Measurements from ENCODE around the gene PRRC2B.
A peak's percentile ranks its signal among the peaks of the same experiment; 100 is the strongest.
"Not testable (repeated sequence)": the region's sequence is repeated elsewhere in the genome, so short reads cannot be mapped to it uniquely, and the experiment has no call there.

PRRC2B gene

DNA sequence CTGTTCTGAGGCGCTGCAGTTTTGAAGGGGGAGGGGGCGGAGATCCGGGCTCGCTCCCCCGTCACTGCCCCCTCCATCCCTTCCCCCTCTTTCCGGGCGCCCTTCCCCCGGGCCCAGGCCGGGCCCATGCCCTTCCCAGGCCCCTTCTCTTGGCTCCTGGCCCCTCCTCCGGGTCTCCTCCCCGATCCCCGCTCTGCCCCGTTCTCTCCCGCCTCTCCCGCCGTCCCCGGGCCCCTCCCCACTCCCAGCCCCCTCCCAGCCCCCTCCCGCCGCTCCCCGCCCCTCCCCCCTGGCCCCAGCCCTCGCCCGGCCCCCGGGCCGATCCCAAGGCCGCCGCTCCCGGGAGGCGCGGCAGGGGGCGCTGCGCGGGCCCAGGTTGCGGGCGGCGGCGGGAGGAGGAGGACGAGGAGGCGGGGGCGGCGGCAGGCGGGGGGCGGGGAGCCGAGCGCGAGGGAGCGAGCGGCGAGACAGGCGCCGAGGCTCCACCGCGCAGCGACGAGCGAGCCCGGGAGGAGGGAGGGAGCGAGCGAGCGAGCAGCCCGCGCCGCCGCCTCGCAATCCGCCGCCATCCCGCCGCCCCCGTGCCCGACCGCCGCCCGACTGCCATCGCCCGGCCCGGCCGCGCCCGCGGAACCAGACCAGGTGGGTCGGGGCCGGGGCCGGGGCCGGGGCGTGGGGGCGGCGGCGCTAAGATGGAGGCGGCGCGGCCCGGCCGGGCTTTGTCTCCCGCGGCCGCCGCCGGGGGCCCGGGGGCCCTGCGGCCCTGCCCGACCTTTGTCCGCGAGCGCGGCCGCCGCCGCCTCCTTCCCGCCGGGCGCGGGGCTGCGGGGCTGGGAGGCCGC lies at the start of gene PRRC2B:
TSS of gene PRRC2B (plus strand) at position 465 of the 842 bp plus-strand sequence. CDS start 36,059 bp downstream, outside the sequence.
- DNase-seq = peak; percentile 83

DNA sequence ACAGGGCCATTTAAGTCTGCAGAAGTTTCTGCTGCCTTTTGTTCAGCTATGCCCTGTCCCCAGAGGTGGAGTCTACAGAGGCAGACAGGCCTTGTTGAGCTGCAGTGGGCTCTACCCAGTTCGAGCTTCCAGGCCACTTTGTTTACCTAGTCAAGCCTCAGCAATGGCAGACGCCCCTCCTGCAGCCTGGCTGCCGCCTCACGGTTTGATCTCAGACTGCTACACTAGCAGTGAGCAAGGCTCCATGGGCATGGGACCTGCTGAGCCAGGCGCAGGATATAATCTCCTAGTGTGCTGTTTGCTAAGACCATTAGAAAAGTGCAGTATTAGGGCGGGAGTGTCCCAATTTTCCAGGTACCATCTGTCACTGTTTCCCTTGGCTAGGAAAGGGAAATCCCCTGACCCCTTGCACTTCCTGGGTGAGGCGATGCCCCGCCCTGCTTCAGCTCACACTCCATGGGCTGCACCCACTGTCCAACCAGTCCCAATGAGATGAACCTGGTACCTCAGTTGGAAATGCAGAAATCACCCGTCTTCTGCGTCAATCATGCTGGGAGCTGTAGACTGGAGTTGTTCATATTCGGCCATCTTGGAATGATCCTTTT lies 48.9 kb upstream of the PRRC2B start:
- not testable (repeated sequence) for DNase-seq

DNA sequence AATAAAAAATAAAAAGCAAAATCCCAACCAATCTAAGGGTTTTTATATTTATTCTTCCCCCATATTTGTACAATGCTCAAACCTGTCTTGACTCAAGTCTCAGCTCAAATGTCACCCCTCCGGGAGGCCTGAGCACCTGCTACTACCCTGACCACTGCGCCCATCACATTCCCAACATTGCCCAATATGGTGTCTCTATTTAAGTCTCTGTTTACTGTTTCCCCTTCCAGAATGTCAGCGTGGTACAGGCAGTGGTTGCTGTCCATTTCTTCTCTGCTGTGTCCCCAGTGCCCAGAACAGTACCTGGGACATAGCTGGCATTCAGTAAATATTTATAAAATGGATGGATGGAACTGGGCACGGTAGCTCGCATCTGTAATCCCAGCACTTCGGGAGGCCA lies 47.3 kb upstream of the PRRC2B start:
- no peak for DNase-seq

DNA sequence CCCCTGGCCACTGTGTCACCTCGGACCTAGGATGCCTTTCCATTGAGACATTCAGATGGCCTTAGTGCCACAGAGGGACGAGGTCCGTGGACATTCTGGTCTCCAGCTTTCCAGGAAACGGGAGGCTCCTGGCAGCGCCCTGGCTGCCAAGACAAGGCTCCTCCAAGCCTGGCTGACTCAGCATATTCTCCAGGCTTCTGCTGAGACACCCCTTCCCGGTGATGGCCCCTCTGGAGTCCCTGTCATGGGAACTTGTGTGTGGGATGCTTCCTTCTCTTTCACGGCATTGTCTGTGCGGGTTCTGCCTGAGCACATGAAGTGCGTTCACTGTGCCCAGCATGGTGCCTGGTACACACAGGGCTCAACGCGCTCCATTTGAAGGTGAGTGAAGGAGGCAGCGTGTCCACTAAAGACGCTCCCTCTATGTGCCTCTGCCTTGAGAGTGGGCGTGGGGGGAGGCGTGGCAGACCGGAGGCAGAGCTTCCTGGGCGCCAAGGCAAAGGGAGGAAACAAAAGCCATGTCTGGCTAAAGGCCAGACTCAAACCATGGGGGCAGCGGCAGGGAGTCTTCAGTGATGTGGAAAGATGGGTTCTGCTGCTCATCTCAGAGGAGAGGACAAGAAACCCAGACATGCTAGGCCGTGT lies 46.4 kb upstream of the PRRC2B start:
- no peak for DNase-seq

DNA sequence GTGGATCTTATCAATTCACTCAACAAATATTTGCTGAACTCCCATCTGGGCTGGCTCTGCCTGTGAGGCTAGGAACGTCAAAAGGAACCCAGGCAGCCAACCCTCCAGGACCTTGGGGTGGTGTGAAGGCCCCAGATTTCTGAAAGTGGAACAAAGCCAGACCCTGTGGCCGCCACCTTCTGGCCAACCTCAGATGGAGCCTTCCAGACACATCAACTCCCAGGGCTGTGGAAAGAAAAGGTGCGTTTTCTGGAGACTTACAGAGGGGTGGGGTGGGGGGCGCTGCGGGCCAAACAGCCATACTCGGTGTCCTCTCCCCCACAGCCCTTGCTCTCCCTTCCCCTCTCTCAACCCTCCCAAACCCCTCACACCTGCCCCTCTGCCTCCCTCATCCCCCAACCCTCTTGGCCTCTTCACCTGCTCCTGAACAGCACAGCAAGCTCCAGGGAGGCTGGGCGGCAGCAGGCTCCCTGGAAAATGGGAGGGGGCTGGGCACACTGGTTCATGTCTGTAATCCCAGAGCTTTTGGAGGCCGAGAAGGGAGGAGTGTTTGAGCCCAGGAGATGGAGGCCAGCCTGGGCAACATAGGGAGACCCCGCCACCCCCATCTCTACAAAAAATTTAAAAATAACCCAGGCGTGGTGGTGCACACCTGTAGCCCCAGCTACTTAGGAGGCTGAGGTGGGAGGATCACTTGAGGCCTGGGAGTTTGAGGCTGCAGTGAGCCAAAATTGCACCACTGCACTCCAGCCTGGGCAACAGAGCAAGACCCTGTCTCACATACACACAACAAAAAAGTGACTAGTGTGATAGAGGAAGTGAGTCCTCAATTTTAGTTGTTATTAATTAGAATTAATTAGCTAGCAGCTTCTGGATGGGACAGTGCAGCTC lies 45.0 kb upstream of the PRRC2B start:
- DNase-seq = no peak

DNA sequence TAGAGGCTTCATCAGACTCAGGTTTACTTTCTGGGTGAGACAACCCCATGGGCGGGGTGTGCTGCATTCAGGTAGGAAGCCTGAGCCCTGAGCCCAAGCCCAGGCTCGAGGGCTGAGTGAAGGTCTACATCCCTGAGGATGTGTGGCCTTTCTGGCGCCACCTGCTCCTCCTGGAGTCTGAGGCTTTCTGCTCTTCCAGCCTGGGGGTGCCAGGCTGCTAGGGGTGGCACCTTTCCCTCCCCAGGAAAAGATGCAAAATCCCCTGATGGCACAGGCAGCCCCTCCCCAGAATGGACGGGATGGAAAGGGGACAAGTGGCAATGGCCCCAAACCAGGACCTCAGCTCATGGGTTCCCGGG lies 44.4 kb upstream of the PRRC2B start:
- no peak for DNase-seq

DNA sequence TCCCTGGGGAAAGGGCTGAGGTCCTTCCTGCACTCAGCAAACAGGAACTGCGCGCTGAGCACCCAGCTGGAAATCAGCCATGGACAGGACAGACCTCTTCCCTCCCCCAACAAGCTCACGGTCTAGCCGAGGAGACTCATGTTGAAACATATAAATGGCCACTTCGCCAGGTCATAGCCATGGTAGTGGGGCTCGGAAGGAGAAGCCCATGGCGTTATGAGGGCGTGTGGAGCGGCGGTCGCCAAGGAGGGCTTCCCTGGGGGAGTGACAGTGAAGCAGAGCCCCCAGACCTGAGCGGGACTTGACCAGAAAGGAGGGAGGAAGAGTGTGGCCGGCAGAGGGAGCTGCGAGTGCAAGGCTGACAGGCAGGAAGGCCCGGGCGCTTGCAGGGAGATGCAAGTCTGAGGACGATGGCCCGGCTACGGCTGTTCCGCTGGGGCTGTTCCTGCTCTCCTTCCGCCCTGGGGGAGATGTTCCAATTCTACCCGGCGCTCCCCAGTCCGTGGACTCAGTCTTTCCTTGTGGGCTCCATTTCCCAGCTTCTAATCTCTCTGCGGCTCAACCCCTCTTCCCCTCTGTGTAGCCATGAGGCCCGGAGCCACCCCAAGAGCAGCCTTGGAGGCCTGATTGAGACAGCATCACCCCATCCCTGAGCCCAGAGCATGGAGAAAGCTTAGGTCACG lies 43.9 kb upstream of the PRRC2B start:
- peak; percentile 80 for DNase-seq

DNA sequence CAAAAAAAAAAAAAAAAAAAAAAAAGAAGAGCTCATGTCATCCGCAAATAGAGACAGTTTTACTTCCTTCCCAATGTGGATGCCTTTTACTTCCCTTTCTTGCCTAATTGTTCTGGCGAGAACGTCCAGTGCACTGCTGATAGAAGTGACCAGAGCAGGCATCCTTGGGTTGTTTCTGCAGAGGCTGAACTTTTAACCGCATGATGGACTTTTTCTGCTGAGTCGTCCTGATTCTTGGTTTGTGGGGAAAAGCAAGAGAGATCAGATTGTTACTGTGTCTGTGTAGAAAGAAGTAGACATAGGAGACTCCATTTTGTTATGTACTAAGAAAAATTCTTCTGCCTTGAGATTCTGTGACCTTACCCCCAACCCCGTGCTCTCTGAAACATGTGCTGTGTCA lies 37.4 kb upstream of the PRRC2B start:
- not testable (repeated sequence) for DNase-seq

DNA sequence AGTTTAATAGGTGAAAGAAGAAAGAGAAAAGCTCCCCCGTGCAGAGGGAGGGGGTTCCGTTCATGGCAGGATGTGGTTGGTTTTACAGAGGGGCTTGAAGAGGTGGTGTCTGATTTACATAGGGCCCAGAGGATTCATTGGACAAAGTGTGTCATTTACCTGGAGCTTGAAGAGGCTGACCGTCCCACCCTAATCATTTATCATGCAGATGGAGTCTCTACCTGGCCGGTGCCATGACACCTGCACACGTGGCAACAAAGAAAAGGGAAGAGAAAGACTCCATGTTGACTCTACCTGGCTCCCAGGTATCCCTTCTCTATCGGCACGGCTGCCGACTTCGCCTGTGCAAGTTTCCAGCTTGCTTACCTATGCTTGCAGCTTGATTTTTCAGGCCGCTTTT lies 35.3 kb upstream of the PRRC2B start:
- DNase-seq = no peak

DNA sequence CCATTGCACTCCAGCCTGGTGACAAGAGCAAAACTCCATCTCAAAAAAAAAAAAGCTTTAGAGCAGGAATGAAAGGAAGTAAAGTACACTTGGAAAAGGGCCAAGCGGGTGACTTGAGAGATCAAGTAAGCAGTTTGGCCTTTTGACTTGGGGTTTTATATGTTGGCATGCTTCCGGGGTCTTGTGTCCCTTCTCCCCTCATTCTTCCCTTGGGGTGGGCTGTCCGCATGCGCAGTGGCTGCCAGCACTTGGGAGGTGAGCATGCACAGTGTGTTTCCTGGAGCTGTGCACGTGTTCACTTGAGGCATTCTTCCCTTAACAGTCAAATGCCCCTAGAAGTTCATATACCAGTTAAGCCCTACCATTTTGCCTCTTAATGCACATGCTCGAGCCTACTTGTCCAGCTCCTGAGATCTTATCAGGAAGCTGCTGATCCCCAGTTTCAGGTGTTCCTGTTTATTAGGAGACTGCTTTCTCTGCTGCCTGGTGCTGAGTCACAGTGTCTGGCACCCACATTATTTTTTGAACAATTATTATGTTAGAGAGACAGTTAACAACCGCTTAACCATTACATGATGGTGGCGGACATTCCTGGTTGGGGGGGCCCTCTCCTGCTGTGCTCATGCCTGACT lies 32.6 kb upstream of the PRRC2B start:
- DNase-seq = no peak

DNA sequence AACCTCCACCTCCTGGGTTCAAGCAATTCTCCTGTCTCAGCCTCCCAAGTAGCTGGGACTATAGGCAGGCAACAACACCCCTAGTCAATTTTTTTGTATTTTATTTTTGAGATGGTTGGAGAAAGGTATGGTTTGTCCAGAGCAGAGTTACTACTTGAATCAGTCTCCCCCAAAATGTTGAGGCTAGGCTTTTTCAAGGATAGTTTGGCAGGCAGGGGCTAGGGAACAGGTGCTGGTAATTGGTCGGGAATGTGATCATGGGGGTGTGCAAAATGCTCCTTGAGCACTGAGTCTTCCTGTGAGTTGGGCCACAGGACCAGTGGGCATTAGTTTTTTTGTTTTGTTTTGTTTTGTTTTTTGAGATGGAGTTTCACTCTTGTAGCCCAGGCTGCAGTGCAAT lies 28.3 kb upstream of the PRRC2B start:
- no peak for DNase-seq

DNA sequence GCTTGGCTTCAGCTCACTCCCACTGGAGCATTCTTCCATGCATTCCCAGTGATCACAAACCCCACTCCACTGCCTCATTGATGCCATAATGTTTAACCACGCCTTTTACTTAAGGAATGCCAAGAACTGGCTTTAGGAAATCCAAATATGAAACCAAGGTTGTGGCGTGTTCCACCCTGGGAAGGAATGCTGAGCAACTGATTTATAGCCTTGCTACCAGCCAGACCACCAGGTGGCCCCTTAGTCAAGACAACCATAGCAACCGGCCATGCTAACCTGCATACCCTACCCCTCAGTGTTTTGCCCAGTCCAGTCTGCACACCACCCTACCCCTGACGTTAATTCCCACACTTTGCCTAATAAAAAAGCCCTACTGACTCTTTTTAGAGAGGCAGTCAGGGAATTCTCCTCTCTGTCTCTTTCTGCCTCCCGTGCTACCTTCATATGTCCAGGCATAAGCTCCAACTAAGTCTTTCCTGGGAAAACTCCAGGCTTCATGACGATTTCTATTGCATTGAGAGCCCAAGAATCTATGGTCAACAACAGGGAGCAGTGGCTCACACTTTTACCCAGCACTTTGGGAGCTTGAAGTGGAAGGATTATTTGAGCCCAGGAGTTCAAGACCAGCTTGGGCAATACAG lies 27.0 kb upstream of the PRRC2B start:
- DNase-seq = no peak

DNA sequence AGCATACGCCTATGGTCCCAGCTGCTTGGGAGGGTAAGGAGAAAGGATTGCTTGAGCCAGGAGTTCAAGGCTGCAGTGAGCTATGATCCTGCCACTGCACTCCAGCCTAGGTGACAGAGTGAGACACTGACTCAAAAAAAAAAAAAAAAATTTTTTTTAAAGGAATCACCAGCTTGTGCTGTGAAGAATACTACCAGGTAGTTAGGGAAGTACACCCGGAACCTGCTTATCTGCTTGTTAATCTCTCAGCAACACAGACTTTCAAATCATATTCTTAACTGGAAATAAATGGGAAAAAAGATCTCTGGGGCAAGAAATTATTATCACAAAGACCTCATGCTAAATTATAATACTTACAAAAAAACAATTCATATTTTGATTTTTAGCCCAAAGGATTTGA lies 26.4 kb upstream of the PRRC2B start:
- no peak for DNase-seq

DNA sequence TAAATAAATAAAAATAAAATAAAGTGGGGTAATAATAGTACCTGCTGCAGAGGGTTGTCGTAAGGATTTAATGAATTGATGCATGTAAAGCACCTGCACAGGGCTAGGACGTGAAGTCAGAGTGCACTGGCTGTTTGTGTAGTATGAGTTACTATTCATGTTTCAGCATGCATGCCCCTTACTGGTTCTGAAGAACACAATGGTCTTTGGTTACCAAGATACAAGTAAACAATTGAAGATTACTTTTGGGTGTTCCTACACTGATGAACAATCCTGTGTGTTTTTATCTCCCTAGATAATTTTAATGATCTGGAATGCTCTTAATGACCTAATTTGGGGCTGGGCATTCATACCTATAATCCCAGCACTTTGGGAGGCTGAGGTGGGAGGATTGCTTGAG lies 23.2 kb upstream of the PRRC2B start:
- DNase-seq = no peak

DNA sequence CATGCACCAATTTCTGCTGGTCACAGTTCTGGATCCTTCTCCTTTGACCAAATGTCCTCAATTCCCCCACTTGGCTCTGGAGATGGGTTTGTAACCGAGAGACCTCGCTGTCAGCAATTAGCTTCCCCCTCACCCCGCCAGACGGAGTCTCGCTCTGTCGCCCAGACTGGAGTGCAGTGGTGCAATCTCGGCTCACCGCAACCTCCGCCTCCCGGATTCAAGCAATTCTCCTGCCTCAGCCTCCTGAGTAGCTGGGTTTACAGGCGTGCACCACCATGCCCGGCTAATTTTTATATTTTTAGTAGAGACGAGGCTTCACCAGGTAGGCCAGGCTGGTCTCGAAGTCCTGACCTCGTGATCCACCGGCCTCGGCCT lies 21.3 kb upstream of the PRRC2B start:
- not testable (repeated sequence) for DNase-seq

DNA sequence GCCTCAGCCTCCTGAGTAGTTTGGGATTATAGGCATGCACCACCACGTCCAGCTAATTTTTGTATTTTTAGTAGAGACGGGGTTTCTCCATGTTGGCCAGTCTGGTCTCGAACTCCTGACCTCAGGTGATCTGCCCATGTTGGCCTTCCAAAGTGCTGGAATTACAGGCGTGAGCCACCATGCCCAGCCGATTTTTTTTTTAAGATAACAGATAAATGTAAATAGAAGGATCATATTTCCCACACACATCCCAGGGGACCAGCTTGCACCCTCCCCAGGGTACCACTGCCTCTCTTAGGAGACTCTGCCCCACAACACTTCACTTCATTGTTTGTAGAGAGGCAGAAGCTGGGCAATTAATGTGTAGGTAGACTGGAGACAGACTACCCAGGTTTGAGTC lies 19.2 kb upstream of the PRRC2B start:
- DNase-seq = not testable (repeated sequence)

DNA sequence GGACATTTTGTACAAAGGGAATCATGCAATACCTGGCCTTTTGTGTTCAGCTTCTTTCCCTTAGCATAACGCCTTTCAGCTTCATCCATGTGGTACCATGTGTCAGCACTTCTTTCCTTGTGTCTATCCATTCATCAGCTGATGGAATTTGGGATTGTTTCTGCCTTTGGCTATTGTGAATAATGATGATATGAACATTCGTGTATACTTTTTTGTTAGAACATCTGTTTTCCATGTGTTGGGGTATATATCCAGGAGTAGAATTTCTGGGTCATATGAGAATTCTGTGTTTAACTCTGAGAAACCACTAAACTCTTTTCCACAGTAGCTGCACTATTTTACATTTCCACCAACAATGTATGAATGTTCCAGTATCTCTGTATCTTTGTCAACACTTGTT lies 14.8 kb upstream of the PRRC2B start:
- DNase-seq = no peak

DNA sequence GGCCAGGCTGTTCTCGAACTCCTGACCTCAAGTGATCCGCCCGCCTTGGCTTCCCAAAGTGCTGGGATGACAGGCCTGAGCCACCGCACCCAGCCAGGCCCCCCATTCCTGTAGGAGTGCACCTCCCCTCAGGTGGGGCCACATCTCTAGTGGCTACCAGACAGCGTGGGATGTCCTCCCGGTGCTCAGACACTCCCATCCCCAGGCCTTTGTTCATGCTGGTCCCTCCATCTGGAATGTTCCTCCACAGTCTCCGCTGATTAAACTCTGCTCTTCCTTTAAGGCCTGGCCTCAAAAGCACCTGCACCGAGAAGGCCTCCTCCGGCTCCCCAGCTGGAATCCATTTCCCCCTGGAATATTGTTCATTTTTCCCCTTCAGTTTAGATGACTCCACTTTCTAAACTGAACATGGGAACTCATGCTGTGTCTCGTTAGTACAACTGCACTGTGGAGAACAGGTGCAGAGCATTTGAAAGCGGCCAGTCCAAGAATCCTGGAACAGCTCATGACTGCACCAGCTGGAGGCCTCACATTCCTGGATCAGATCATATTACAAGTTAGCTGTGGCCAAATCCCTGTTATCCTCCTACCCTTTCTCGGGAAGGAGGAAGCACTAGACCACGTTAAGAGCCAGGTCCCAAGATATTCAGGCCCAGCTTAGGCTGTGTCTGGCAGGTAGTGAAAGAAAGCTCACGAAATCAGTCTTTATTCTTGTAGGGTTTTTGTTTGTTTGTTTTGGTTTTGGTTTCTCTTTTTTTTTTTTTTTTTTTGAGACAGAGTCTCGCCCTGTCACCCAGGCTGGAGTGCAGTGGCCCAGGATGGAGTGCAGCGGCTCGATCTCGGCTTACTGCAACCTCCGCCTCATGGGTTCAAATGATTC lies 10.8 kb upstream of the PRRC2B start:
- no peak for DNase-seq

DNA sequence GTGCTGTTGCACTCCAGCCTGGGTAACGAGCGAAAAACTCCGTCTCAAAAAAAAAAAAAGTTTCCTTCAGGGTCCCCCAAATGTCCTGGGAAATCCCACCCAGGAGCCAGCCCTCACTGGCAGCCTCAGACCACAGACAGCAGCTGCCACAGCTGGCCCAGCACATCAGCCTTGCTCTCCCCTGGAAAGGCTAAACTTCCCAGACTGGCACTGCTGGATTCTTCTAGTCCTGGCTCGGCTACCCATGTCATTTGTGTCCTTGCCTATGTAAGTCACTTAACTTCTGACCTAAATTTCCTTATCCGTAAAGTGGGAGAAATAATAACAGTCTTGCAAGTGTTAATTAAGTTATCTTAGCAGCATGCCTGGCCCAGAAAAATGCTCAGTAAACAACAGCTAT lies 8.6 kb upstream of the PRRC2B start:
- DNase-seq = no peak

DNA sequence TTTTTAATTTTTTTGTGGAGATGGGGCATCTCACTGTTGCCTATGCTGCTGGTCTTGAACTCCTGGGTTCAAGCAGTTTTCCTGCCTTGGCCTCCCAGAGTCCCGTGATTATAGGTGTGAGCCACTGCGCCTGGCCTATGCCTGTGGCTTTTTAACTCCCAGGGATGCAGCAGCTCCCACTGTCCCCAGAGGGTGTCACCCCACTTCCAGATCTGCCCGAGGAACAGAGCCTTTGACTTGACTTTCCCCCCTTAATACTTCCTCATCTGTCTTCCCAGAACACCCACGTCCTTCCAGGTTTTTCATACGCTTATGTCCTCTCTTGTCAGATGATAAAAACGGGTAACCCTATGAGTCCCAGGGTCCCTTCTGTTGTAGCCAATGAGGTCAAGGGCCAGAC lies 7.6 kb upstream of the PRRC2B start:
- DNase-seq = no peak

DNA sequence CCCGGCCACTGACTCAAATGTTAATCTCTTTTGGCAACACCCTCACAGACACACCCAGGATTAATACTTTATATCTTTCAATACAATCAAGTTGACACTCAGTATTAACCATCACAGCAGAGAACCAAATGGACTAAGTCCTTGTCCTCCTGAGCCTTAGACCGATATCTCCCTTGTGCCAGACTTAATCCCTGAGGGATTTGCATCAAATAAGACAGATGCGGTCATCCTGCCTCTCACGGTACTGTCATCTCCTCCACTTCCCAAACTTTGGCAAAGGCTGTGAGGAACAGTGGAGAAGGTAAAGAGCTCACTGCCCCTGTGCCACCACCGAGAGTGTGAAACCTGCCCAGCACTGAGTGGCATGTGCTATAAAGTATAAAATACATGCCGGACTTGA lies 6.5 kb upstream of the PRRC2B start:
- no peak for DNase-seq
